ENCODE data around the gene CCR4.
"Not testable (repeated sequence)": the region's sequence is repeated elsewhere in the genome, so short reads cannot be mapped to it uniquely, and the experiment has no call there.

CCR4 gene

DNA sequence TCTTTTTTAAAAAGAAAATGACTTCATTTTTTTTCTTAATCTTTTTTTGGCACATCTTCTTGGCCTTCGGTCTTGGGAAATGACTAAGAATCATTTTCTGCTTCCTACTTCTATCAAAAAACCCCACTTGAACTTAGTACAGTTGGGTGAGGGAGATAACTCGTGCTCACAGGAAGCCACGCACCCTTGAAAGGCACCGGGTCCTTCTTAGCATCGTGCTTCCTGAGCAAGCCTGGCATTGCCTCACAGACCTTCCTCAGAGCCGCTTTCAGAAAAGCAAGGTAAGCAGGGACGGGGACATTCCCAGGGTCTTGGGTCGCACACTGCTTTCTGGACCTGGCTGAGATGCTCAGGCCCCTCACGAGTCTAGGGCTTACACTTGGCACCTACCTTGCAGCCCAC lies at the start of gene CCR4:
TSS of gene CCR4 (plus strand) at position 235 of the 402 bp plus-strand sequence. CDS start 1,779 bp downstream, outside the sequence.
- in situ Hi-C loops (cut with MboI; ENCODE audit: low sequenced_read_pairs) = loop anchor here (25.0 kb wide), 1 partner anchor 411 kb away; no protein-coding TSS in a partner anchor

DNA sequence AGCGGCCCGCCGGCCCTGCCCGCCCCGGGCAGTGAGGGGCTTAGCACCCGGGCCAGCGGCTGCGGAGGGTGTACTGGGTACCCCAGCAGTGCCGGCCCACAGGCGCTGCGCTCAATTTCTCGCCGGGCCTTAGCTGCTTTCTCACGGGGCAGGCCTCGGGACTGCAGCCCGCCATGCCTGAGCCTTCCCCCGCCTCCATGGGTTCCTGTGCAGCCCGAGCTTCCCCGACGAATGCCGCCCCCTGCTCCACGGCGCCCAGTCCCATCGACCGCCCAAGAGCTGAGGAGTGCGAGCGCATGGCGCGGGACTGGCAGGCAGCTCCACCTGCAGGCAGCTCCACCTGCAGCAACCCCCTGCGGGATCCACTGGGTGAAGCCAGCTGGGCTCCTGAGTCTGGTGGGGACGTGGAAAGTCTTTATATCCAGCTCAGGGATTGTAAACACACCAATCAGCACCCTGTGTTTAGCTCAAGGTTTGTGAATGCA lies 48.5 kb upstream of the CCR4 start:
- in situ Hi-C loops (cut with MboI; ENCODE audit: low sequenced_read_pairs) = not testable (repeated sequence)

DNA sequence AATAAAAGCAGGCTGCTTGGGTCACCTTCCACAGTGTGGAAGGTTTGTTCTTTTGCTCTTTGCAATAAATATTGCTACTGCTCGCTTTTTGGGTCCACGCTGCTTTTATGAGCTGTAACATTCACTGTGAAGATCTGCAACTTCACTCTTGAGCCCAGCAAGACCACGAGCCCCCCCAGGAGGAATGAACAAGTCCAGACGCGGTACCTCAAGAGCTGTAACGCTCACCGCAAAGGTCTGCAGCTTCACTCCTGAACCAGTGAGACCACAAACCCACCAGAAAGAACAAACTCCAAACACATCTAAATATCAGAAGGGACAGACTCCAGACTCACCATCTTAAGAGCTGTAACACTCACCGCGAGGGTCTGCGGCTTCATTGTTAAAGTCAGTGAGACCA lies 47.5 kb upstream of the CCR4 start:
- in situ Hi-C loops (cut with MboI; ENCODE audit: low sequenced_read_pairs) = no loop called here

DNA sequence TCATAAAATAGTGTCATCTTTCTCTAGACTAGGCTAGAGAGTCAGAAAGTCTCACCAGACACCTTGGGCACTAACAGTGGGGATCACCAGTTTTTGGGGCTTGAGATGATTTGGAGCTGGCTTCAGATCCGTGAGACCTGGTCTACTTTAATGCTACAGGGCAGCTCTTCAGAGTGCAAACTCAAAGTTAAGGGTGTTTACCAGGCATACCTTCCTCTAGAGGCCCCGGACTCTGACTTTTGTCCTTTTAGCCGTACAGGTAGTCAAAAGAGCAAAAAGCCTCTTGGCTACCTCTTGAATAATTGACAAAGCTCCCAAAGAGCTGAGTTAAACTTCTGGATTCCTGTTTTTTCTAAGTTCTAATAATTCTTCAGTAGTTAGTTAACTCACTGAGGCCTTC lies 41.4 kb upstream of the CCR4 start:
- in situ Hi-C loops (cut with MboI; ENCODE audit: low sequenced_read_pairs) = no loop called here

DNA sequence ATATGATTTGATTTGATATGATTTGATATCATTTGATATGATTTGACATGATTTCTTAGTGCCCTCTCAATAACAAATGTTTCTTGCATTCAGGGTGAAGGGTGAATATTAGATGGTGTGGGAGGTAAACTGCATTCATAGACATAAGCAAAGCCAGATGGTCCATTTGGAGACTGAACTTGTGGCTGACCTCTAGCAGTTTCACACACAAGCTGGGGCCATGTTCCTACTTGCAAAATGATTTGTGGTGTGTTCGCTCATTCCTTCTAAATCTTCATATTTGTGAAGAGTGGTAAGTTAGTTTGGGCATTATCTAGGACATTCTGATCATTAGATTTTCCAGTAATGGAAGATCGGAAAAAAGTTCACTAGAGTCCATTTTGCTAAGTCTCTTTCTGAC lies 40.5 kb upstream of the CCR4 start:
- in situ Hi-C loops (cut with MboI; ENCODE audit: low sequenced_read_pairs) = no loop called here

DNA sequence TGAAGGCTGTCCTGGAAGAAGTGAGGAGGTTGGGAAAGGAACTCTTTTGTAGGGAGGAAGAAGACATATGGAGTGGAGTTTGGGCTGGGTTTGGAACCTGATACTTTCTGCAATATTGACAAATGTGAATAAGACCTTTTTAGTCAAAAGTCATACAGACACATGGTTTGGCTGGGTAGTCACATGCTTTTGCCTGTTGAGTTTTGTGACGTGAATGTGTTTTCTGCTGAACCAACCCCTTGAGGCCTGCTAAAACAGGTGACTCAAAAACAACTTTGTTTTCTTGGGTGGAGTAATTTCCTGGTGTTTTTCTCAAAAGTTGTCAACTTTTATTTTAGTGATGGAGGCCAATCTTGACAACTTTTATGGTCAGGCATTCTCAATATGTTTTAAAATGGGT lies 39.4 kb upstream of the CCR4 start:
- in situ Hi-C loops (cut with MboI; ENCODE audit: low sequenced_read_pairs) = no loop called here

DNA sequence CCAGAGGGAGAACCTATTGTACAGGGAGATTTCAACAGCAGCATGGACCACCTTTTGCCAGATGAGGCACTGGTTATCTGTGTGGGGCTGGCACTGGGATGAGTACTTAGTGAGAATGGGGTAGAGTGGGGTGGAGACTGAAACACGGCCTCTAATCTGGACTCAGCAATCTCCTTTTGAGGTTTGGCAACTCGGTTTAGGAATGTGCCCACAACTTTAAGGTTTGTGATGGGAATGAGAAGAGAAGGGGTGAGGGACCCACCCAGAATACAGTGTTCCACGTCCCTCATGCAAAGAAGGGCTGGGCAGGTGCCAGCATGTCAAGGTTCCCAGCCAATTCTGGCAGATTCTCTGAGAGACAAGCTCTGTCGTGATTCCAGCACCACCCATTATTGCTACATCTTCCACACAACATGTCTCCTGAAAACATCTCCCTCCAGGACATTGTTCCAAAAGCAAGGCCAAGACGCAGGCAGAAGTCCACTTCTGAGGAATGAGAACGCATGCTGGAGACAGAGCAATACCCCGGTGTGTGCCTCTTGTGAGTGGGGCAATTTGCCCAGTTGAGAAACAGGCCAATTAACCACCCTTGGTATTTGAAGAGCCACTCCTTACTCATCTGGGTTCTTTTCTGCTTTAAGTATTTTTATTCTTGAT lies 37.5 kb upstream of the CCR4 start:
- in situ Hi-C loops (cut with MboI; ENCODE audit: low sequenced_read_pairs) = no loop called here

DNA sequence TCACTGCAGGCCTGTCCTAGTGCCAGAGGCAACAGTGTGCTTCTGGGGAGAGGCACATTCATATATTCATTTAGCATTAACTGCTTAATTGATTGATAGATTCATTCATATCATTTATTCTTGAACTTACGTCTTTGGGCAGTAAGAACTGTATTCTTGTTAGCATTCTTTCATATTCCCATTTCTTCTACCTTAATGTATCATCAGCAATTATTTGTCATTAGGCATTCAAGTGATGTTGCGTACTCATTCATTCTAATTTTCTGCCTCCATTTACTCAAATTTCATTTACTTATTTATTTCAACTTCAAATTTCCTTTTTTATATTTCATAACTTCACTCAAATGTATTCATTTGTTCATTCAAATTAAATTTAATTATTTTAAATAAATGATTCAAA lies 31.5 kb upstream of the CCR4 start:
- in situ Hi-C loops (cut with MboI; ENCODE audit: low sequenced_read_pairs) = no loop called here

DNA sequence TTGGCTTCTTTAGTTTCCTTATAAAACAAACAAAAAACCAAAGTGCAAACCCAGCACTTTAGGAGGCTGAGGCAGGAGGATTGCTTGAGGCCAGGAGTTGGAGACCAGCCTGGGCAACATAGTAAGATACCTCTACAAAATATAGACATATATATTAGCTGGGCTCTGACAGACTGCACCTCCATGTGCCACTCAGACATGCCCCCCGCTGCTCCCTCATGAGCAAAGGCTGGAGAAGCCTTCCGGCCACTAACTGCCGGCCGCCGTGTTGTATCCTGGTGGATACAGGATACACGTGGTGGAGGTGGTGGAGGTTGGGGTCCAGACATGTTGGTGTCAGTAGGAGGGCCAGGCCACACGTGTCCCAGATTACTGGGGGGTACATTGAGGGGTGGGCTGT lies 29.4 kb upstream of the CCR4 start:
- in situ Hi-C loops (cut with MboI; ENCODE audit: low sequenced_read_pairs) = no loop called here

DNA sequence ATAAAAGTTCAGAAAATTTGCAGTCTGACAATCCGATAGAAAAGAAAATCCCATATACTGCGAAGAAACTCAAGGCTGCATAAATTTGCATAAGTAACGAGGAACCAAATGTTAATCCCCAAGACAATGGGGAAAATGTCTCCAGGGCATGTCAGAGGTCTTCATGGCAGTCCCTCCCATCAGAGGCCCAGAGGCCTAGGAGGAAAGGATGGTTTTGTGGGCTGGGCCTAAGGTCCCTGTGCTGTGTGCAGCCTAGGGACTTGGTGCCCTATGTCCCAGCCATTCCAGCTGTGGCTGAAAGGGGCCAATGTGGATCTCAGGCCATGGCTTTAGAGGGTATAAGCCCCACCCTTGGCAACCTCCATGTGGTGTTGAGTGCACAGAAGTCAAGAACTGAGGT lies 21.3 kb upstream of the CCR4 start:
- in situ Hi-C loops (cut with MboI; ENCODE audit: low sequenced_read_pairs) = loop anchor here (10.0 kb wide), 1 partner anchor 195 kb away; no protein-coding TSS in a partner anchor

DNA sequence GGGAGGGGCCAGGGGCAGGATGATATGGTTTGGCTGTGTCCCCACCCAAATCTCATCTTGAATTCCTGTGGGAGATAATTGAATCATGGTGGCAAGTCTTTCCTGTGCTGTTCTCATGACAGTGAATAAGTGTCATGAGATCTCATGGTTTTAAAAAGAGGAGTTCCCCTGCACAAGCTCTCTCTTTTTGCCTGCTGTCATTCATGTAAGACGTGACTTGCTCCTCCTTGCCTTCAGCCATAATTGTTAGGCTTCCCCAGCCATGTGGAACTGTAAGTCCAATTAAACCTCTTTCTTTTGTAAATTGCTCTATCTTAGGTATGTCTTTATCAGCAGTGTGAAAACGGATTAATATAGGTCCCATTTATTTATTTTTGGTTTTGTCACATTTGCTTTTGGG lies 20.2 kb upstream of the CCR4 start:
- in situ Hi-C loops (cut with MboI; ENCODE audit: low sequenced_read_pairs) = loop anchor here (10.0 kb wide), 1 partner anchor 196 kb away; no protein-coding TSS in a partner anchor

DNA sequence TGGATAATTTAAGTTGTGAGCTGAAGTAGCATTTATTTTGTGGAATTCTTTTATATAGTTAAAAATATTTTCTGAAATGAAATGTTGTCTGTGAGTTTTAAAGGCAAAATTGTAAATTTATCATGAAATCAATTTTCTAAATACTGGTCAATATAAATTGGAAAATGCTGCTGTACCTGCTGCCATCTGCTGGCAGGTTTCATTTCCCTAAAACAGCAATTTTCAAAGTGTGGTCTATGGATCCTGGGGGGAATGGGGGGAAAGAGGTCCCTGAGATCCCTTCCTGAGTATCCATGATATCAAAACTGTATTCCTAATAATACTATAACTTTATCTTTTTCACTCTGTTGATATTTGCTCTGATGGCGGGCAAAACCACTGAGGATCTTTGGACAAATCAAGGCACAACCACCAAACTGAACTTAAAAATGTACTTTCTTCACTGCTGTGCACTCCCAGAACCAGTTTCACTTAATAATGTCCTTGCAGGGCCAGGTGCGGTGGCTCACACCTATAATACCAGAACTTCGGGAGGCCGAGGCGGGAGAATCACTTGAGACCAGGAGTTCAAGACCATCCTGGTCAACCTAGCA lies 17.2 kb upstream of the CCR4 start:
- in situ Hi-C loops (cut with MboI; ENCODE audit: low sequenced_read_pairs) = loop anchor here (10.0 kb wide), 1 partner anchor 199 kb away; no protein-coding TSS in a partner anchor

DNA sequence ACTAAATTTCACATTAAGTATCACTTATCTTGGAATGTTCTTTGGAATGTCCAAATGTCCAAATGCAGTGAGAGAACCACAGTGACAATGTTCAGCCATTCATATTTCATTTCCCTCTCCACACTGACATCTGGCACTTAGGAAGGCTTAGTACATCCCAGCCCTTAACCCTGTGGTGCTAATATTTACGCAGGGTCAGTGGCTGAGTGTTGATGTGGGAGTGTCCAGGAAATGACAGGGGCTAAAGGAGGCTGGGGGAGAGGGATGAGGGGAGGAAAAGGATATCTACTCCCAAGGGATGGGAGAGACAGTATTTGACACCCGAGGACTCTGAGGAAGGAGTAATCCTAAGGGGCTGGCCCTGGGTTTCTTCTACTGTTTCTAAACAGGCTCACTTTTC lies 14.1 kb upstream of the CCR4 start:
- in situ Hi-C loops (cut with MboI; ENCODE audit: low sequenced_read_pairs) = loop anchor here (10.0 kb wide), 1 partner anchor 203 kb away; no protein-coding TSS in a partner anchor

DNA sequence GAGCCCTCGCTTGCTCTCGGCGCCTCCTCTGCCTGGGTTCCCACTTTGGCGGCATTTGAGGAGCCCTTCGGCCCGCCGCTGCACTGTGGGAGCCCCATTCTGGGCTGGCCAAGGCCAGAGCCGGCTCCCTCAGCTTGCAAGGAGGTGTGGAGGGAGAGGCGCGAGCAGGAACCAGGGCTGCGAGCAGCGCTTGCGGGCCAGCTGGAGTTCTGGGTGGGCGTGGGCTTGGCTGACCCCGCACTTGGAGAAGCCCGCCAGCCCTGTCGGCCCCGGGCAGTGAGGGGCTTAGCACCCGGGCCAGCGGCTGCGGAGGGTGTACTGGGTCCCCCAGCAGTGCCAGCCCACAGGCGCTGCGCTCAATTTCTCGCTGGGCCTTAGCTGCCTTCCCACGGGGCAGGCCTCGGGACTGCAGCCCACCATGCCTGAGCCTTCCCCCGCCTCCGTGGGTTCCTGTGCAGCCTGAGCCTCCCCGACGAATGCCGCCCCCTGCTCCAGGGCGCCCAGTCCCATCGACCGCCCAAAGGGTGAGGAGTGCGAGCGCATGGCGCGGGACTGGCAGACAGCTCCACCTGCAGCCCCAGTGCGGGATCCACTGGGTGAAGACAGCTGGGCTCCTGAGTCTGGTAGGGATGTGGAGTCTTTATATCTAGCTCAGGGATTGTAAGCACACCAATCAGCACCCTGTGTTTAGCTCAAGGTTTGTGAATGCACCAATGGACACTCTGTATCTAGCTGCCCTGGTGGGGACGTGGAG lies 11.7 kb upstream of the CCR4 start:
- in situ Hi-C loops (cut with MboI; ENCODE audit: low sequenced_read_pairs) = loop anchor here (10.0 kb wide), 1 partner anchor 205 kb away; no protein-coding TSS in a partner anchor

DNA sequence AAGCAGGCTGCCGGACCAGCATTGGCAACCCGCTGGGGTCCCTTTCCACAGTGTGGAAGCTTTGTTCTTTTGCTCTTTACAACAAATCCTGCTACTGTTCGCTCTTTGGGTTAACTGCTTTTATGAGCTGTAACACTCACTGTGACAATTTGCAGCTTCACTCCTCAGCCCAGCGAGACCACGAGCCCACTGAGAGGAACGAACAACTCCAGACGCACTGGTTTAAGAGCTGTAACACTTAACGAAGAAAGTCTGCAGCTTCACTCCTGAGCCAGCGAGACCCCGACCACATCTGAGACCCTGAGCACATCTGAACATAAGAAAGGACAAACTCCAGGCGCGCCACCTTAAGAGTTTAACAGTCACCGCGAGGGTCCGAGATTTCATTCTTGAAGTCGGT lies 10.7 kb upstream of the CCR4 start:
- in situ Hi-C loops (cut with MboI; ENCODE audit: low sequenced_read_pairs) = no loop called here

DNA sequence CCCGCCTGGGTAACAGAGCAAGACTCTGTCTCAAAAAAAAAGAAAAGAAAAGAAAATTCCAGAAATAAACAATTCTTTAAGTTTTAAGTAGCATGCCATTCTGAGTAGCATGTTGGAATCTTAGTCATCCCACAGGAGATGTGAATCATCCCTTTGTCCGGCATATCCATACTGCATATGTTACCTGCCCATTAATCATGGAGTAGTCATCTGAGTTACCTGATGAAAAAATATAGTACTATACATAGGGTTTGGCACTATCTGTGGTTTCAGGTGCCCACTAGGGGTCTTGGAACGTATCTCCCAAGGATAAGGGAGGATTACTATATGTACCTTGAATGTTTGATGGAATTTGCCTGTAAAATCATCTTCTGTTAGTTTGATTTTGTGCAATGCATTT lies 6.3 kb upstream of the CCR4 start:
- in situ Hi-C loops (cut with MboI; ENCODE audit: low sequenced_read_pairs) = no loop called here

DNA sequence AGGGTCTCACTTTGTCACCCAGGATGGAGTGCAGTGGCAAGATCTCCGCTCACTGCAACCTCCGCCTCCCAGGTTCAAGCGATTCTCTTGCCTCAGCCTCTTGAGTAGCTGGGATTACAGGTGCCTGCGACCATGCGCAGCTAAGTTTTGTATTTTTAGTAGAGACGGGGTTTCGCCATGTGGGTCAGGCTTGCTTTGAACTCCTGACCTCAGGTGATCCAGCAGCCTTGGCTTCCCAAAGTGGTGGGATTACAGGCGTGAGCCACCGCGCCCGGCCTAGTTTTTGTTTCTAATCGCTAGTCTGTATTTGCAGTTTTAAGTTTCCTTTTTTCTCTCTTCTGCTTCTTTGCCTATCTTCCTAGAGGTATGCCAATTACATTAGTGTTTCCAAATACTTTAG lies 5.8 kb upstream of the CCR4 start:
- in situ Hi-C loops (cut with MboI; ENCODE audit: low sequenced_read_pairs) = not testable (repeated sequence)

DNA sequence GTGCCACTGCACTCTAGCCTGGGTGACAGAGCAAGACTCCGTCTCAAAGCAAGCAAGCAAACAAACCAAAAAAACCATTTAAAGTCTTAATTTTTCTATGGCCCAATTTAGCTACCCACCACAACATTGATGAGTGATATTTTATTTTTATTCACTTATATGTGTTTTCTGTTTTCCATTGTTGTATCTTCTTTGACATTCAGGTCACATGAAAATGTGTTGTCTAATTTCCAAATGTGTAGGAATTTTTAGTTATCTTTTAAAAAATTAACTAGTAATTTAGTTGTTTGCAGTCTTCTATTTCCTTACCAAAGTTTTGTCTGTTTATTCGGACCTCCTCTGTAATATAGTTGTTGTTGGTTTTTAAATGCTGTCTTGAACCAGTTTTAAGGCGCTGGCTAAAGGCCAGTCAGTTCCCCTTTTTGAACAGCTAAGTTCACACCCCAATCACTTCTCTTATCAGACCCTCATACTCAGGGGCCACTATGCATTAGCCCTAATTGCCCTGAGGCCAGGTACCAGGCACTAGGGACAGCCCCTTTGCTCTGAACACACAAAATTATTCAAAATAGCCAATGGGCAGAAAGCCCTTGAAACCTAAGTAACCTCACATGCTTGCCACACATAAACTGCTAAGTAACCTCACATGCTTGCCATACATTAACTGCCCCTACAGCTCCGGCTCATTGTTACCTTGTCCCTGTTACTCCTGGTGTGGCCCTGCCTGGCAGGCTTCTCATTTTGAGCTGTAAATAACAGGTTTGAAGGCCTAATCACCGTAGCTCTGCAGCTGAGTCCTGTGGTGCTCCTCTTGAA lies 4.3 kb upstream of the CCR4 start:
- in situ Hi-C loops (cut with MboI; ENCODE audit: low sequenced_read_pairs) = no loop called here

DNA sequence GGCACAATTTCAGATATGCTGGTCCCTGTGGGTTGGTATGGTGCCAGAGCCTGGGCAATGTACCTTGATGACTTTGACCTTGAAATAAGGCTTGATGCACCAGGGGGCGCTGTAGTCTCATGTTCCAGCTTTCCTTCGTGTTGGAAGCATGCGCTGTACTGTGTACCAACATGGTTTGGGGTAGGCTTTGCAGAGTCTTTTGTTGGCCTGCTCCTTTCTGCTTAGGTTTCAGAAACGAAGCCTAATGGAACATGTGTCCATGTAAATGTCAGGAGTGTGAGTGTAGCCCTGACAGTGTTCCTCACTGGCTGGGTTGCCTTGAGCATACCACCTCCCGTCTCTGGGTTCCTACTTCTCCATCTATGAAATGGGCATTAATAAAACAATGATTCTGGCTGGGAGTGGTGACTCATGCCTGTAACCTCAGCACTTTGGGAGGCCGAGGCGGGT lies 3.6 kb upstream of the CCR4 start:
- in situ Hi-C loops (cut with MboI; ENCODE audit: low sequenced_read_pairs) = no loop called here

DNA sequence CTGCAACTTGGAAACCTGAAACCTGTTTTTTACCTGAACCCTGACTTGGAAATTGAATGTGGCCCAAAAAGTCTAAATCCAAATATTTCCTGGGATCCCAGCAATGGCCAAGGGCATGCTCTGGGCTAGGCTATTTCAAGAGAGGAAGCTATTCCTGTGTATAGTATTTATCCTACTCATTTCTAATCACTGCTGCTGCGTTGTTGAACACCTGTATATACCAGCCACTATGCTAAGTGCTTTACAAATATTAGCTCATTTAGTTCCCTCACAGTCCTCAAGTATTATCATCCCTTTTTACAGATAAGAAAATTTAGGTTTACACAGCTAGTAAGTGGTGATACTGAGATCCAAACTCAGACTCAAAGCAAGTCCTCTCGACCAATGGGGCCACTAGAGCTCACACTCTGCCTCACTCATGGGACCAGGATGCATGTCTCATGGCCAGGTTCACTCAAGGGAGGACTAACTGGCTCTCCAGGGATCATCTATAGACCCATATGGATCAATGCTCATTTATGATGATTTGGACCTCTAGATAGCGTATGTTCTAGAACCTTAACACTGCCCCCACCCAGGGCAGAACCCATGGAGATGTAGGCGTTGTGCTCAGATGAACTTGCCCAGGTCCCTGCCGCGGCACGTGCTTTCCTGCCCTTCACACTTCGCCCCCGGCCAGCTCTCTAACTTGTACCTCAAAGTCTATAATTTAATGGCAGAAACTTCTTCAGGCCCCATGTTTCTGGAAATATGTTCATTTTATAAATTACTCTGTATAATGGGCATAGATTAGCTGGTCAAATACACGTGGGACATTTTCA lies 2.6 kb upstream of the CCR4 start:
- in situ Hi-C loops (cut with MboI; ENCODE audit: low sequenced_read_pairs) = no loop called here

All from HL-60/S4 treated with retinoic acid at 250 ng/mL for 4 days and 3 days (cell line).